A549 (cell line): ENCODE measurements around the gene LAMB3. TPM values are rescaled to one million over a fixed set of nuclear protein-coding genes. Genes with fewer than 3 reads are reported as not detected.

Experiments
- ATAC-seq, 2 experiments: fragments of 200-7000 bp in 1 of 2; fragments of >200 bp in 1 of 2; cut with Nextera tagmentation in 1 of 2; cut with Tn5 transposase in 1 of 2; 3 replicates each; pipeline versions ENCODE4 v1.8.0 to v1.9.1; 2018 to 2020; ENCODE audit warnings: mild to moderate bottlenecking in 1 of 2, moderate library complexity in 1 of 2
- CTCF ChIA-PET: fragments of 300-600 bp; sonication (Branson Sonifier 250); formaldehyde crosslinking; extraction: SDS; loops from one replicate; lab custom pipeline; 2021; ENCODE audit warnings: antibody characterized with exemption, inconsistent platforms; lab: Yijun Ruan, JAX
- POLR2A ChIA-PET: fragments of 350-600 bp; formaldehyde crosslinking; extraction: SDS; loops from one replicate; lab custom pipeline; 2021; ENCODE audit warnings: antibody characterized with exemption, inconsistent platforms; lab: Yijun Ruan, JAX
- DNase-seq, 2 experiments: peaks; one replicate each; pipeline versions ENCODE4 v3.0.0 to v3.0.0-alpha.2; 2011 to 2016; ENCODE audit warnings: low read depth in 1 of 2, low spot score in 1 of 2
- FAIRE-seq: peaks from 2 replicates; lab custom pipeline; 2011; peaks lifted over from hg19 to GRCh38; lab: Jason Lieb, UNC
- H3K27ac ChIP-seq, 2 experiments: fragments of >200 bp; sonication (Bioruptor Twin); formaldehyde crosslinking; 3 replicates each; pipeline ENCODE4 v1.5.1; 2016 to 2017
- H3K4me1 ChIP-seq: fragments of >200 bp; sonication (Bioruptor Twin); formaldehyde crosslinking; 3 replicates; pipeline ENCODE4 v1.6.1; 2016
- H3K4me2 ChIP-seq: fragments of >200 bp; sonication (Bioruptor Twin); formaldehyde crosslinking; 3 replicates; pipeline ENCODE4 v1.6.1; 2016
- H3K4me3 ChIP-seq: fragments of >200 bp; sonication (Bioruptor Twin); formaldehyde crosslinking; 3 replicates; pipeline ENCODE4 v1.5.1; 2016
- H3K9me3 ChIP-seq: fragments of >200 bp; sonication (Bioruptor Twin); formaldehyde crosslinking; 3 replicates; pipeline ENCODE4 v1.6.1; 2016
- CBX2 ChIP-seq: fragments of 200-600 bp; sonication (generic); IDR thresholded peaks from 2 replicates; pipeline ENCODE4 v1.6.1; 2016; ENCODE audit warnings: low read depth, mild to moderate bottlenecking, borderline replicate concordance
- CBX8 ChIP-seq: fragments of 200-600 bp; sonication (generic); IDR thresholded peaks from 2 replicates; pipeline ENCODE4 v1.6.1; 2016
- CEBPB ChIP-seq, 2 experiments: fragments of >200 bp in 1 of 2; sonication (Bioruptor Twin) in 1 of 2; formaldehyde crosslinking in 1 of 2; IDR thresholded peaks; 2 replicates each; pipeline ENCODE4 v1.6.1; 2012 to 2016
- CHD2 ChIP-seq: fragments of 150-350 bp; IDR thresholded peaks from 2 replicates; pipeline ENCODE4 v1.6.1; 2014; ENCODE audit warnings: low read length; ENCODE audit not compliant: partially characterized antibody
- CHD4 ChIP-seq: fragments of 200-600 bp; sonication (generic); IDR thresholded peaks from 2 replicates; pipeline ENCODE4 v1.6.1; 2016; ENCODE audit warnings: antibody characterized with exemption, mild to moderate bottlenecking, borderline replicate concordance
- FOSB ChIP-seq: fragments of 250-450 bp; sonication (Bioruptor Pico); IDR thresholded peaks from 2 replicates; pipeline ENCODE4 v1.5.0; 2020; ENCODE audit warnings: mild to moderate bottlenecking, moderate library complexity
- GATA3 ChIP-seq: IDR thresholded peaks from 2 replicates; pipeline ENCODE4 v1.6.1; 2012; ENCODE audit warnings: borderline replicate concordance
- HEYL ChIP-seq: fragments of 250-450 bp; sonication (Bioruptor Pico); IDR thresholded peaks from 2 replicates; pipeline ENCODE4 v1.8.0; 2021; ENCODE audit warnings: mild to moderate bottlenecking, moderate library complexity
- HOXB13 ChIP-seq: fragments of 250-450 bp; sonication (Bioruptor Pico); IDR thresholded peaks from 2 replicates; pipeline ENCODE4 v1.5.0; 2020; ENCODE audit warnings: low read depth, mild to moderate bottlenecking, moderate library complexity
- JUN ChIP-seq, 2 experiments: fragments of >200 bp; sonication (Bioruptor Twin); formaldehyde crosslinking; IDR thresholded peaks; 2 replicates in 1 of 2; 3 replicates in 1 of 2; pipeline ENCODE4 v1.6.1; 2016 to 2017
- JUNB ChIP-seq: fragments of >200 bp; sonication (Bioruptor Twin); formaldehyde crosslinking; IDR thresholded peaks from 2 replicates; pipeline ENCODE4 v1.6.1; 2016
- KDM1A ChIP-seq: fragments of 200-600 bp; sonication (generic); IDR thresholded peaks from 2 replicates; pipeline ENCODE4 v1.6.1; 2016; ENCODE audit warnings: low read depth, mild to moderate bottlenecking
- MAX ChIP-seq: IDR thresholded peaks from 2 replicates; pipeline ENCODE4 v1.6.1; 2012
- MAZ ChIP-seq: fragments of 150-350 bp; IDR thresholded peaks from 2 replicates; pipeline ENCODE4 v1.6.1; 2014; ENCODE audit warnings: antibody characterized with exemption, low read depth, low read length, borderline replicate concordance
- PHF8 ChIP-seq: fragments of 200-600 bp; sonication (generic); IDR thresholded peaks from 2 replicates; pipeline ENCODE4 v1.6.1; 2016; ENCODE audit warnings: low read depth, mild to moderate bottlenecking, antibody characterized with exemption, moderate library complexity, borderline replicate concordance
- RCOR1 ChIP-seq: fragments of 150-350 bp; IDR thresholded peaks from 2 replicates; pipeline ENCODE4 v1.6.1; 2014; ENCODE audit warnings: antibody characterized with exemption, low read length, low read depth
- REST ChIP-seq: fragments of 200-600 bp; sonication (generic); IDR thresholded peaks from 2 replicates; pipeline ENCODE4 v1.6.1; 2016; ENCODE audit warnings: antibody characterized with exemption, mild to moderate bottlenecking, moderate library complexity
- RNF2 ChIP-seq: fragments of 200-600 bp; sonication (generic); IDR thresholded peaks from 2 replicates; pipeline ENCODE4 v1.6.1; 2016; ENCODE audit warnings: low read depth, mild to moderate bottlenecking, antibody characterized with exemption, moderate library complexity, borderline replicate concordance
- TFCP2L1 ChIP-seq: fragments of 250-450 bp; sonication (Bioruptor Pico); IDR thresholded peaks from 2 replicates; pipeline ENCODE4 v1.5.0; 2021; ENCODE audit warnings: mild to moderate bottlenecking
- ZFP36 ChIP-seq: fragments of 450-650 bp; IDR thresholded peaks from 2 replicates; pipeline ENCODE4 v1.6.1; 2014; ENCODE audit warnings: borderline replicate concordance; ENCODE audit not compliant: partially characterized antibody
- ZSCAN20 ChIP-seq: fragments of 250-450 bp; sonication (Bioruptor Pico); IDR thresholded peaks from 2 replicates; pipeline ENCODE4 v1.8.0; 2022; ENCODE audit warnings: mild to moderate bottlenecking, moderate library complexity
- WGBS: methylation state at CpG from one replicate; pipeline ENCODE4 v1.1.6; 2017; ENCODE audit errors: missing lambda C conversion rate; 5-methylcytosine and 5-hydroxymethylcytosine counted together
- polyA plus RNA-seq, 4 experiments: library from polyadenylated mRNA; depleted of rRNA in 3 of 4; stranded (reverse); fragments of >200 nt; fragmentation: RNase III in 1 of 4; extraction: RNeasy Plus Mini Kit Qiagen cat#74134 plus additional on column Dnase treatment in 1 of 4; gene quantifications; 2 replicates in 3 of 4; 3 replicates in 1 of 4; pipeline ENCODE4 v1.2.3, GENCODE V29; 2011 to 2017
- TF ChIP-seq, protein P1 (sequence below): fragments of 150-350 bp; IDR thresholded peaks from 2 replicates; pipeline ENCODE4 v1.6.1; 2014; ENCODE audit warnings: low read depth, mild to moderate bottlenecking, low read length
- TF ChIP-seq, protein P2 (sequence below): IDR thresholded peaks from 2 replicates; pipeline ENCODE4 v1.6.1; 2012; ENCODE audit warnings: low read depth, borderline replicate concordance
- TF ChIP-seq, protein P3 (sequence below): IDR thresholded peaks from 2 replicates; pipeline ENCODE4 v1.6.1; 2012

The LAMB3 gene
- polyA plus RNA-seq, 2 of the 4 experiments (the other 2 are of a cell fraction), result 7.3 to 9.1 TPM

GRCh38 chr1:209585197-209585596 is 67.0 kb downstream of the LAMB3 start:
- DNase-seq, result no peak
- TF ChIP-seq MAX (no peak), HOXB13 (CRISPR knock-in tag) (no peak), ZSCAN20 (no peak), TFCP2L1 (CRISPR knock-in tag) (no peak), ZFP36 (no peak), RNF2 (no peak), JUN (IDR thresholded peaks at IDR 0.05) (no peak), HEYL (CRISPR knock-in tag) (no peak), MAZ (no peak), JUNB (no peak), CEBPB (IDR thresholded peaks at IDR 0.05) (no peak), KDM1A (no peak), FOSB (no peak), REST (no peak), RCOR1 (no peak), CBX8 (no peak), CHD4 (no peak)
- TF ChIP-seq, protein P1, sequence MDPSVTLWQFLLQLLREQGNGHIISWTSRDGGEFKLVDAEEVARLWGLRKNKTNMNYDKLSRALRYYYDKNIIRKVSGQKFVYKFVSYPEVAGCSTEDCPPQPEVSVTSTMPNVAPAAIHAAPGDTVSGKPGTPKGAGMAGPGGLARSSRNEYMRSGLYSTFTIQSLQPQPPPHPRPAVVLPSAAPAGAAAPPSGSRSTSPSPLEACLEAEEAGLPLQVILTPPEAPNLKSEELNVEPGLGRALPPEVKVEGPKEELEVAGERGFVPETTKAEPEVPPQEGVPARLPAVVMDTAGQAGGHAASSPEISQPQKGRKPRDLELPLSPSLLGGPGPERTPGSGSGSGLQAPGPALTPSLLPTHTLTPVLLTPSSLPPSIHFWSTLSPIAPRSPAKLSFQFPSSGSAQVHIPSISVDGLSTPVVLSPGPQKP, result no peak
- TF ChIP-seq, protein P2, sequence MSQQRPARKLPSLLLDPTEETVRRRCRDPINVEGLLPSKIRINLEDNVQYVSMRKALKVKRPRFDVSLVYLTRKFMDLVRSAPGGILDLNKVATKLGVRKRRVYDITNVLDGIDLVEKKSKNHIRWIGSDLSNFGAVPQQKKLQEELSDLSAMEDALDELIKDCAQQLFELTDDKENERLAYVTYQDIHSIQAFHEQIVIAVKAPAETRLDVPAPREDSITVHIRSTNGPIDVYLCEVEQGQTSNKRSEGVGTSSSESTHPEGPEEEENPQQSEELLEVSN, result no peak
- TF ChIP-seq, protein P3, sequence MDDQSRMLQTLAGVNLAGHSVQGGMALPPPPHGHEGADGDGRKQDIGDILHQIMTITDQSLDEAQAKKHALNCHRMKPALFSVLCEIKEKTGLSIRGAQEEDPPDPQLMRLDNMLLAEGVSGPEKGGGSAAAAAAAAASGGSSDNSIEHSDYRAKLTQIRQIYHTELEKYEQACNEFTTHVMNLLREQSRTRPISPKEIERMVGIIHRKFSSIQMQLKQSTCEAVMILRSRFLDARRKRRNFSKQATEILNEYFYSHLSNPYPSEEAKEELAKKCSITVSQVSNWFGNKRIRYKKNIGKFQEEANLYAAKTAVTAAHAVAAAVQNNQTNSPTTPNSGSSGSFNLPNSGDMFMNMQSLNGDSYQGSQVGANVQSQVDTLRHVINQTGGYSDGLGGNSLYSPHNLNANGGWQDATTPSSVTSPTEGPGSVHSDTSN, result no peak
- ChIA-PET POLR2A (no interaction called here), CTCF (interaction anchor here (0.6 to 3.3 kb wide), 11 partner anchors 9 to 337 kb away, joined by 3 to 15 read pairs (median 4); no protein-coding TSS in a partner anchor)
- H3K9me3 ChIP-seq, result no peaks in the 10 kb centered on the region
- WGBS, result 56% methylated on average over 5 of the region's 5 CpGs
- H3K4me3 ChIP-seq, result 0 out of 3 replicates have a peak overlapping the region, but pooled peaks have one; percentile 24
- no peak for ATAC-seq
- H3K4me1 ChIP-seq, result peaks cover 10% of the 10 kb centered on the region
- FAIRE-seq, result no peak
- no peak overlapping the region for H3K27ac ChIP-seq
- peak overlapping the region; percentile 77 for H3K4me2 ChIP-seq

DNA sequence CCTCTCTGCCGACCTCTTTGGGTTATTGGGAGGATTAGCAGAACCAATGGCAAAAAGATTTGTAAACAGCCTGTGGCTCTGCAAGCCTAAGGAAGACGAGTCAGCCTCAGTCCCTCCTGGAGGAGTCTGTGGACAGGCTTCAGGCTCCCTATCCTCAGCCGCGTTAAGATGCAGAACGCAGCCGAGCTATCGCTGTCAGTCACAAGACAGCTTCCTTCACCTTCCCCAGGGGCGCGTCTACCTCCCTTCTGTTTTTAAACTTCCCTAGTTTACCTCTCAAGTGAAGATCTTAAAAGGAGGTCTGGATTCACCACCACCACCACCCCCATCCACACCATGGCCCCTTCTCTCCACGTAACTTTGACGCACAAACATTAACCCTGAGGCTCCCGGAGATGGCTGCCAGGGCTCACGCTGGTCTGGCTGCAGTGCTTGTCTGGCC is 68.0 kb downstream of the LAMB3 start:
- no peak overlapping the region for H3K27ac ChIP-seq
- ChIA-PET CTCF (interaction anchor here (0.7 to 3.3 kb wide), 12 partner anchors 8 to 1340 kb away, joined by 3 to 15 read pairs (median 4); partner anchors contain the start of gene PLXNA2), POLR2A (no interaction called here)
- no peak for ATAC-seq
- H3K9me3 ChIP-seq, result no peaks in the 10 kb centered on the region
- peaks cover 10% of the 10 kb centered on the region for H3K4me1 ChIP-seq
- FAIRE-seq, result no peak
- TF ChIP-seq TFCP2L1 (CRISPR knock-in tag), result no peak
- no peak for TF ChIP-seq CBX2
- TF ChIP-seq GATA3, result no peak
- no peak for TF ChIP-seq CHD2
- TF ChIP-seq PHF8, result no peak
- TF ChIP-seq RCOR1, result no peak
- no peak for TF ChIP-seq HOXB13 (CRISPR knock-in tag)
- H3K4me2 ChIP-seq, result no peak overlapping the region
- H3K4me3 ChIP-seq, result no peak overlapping the region
- DNase-seq, result no peak
- WGBS, result 78% methylated on average over 13 of the region's 13 CpGs
